OCI-LY1 (cell line): ENCODE results near the gene PAK4.
A peak's percentile ranks its signal among the peaks of the same experiment; 100 is the strongest.

ENCODE experiments used
- H2AFZ ChIP-seq: fragments of 200-600 bp; sonication (generic), shearing (Covaris generic); 2 replicates; pipeline ENCODE4 v1.6.0; 2014; ENCODE audit warnings: antibody characterized with exemption, mild to moderate bottlenecking, low read length
- H3F3A ChIP-seq: fragments of 200-600 bp; sonication (generic), shearing (Covaris generic); 2 replicates; pipeline ENCODE4 v1.6.0; 2014; ENCODE audit warnings: mild to moderate bottlenecking, antibody characterized with exemption, low read length, moderate library complexity; ENCODE audit not compliant: insufficient read depth
- H3K27ac ChIP-seq: fragments of 200-600 bp; sonication (generic); 2 replicates; pipeline ENCODE4 v1.5.1; 2014; ENCODE audit warnings: low read length, mixed run types, mild to moderate bottlenecking, low read depth; ENCODE audit not compliant: poor library complexity, severe bottlenecking
- H3K27me3 ChIP-seq: fragments of 200-600 bp; sonication (generic); 2 replicates; pipeline ENCODE4 v1.6.0; 2014; ENCODE audit warnings: antibody characterized with exemption, mild to moderate bottlenecking, low read length, moderate library complexity; ENCODE audit not compliant: insufficient read depth
- H3K36me3 ChIP-seq: fragments of 200-600 bp; sonication (generic); 2 replicates; pipeline ENCODE4 v1.6.1; 2014; ENCODE audit warnings: mild to moderate bottlenecking, antibody characterized with exemption, low read length, moderate library complexity, mixed read lengths; ENCODE audit not compliant: insufficient read depth
- H3K4me1 ChIP-seq: fragments of 200-600 bp; sonication (generic); 2 replicates; pipeline ENCODE4 v1.5.1; 2014; ENCODE audit warnings: mild to moderate bottlenecking, low read length, moderate library complexity; ENCODE audit not compliant: insufficient read depth, severe bottlenecking
- H3K4me2 ChIP-seq: fragments of 200-600 bp; sonication (generic), shearing (Covaris generic); 2 replicates; pipeline ENCODE4 v1.6.1; 2014; ENCODE audit warnings: low read length
- H3K4me3 ChIP-seq: fragments of 200-600 bp; sonication (generic); 2 replicates; pipeline ENCODE4 v1.5.1; 2014; ENCODE audit warnings: low read length, low read depth, mild to moderate bottlenecking, mixed read lengths; ENCODE audit not compliant: poor library complexity, severe bottlenecking
- H3K79me2 ChIP-seq: fragments of 200-600 bp; shearing (Covaris generic); 2 replicates; pipeline ENCODE4 v1.6.1; 2016; ENCODE audit warnings: mixed run types, low read length, mixed read lengths; ENCODE audit not compliant: insufficient read depth
- H3K9ac ChIP-seq: fragments of 200-600 bp; sonication (generic), shearing (Covaris generic); 2 replicates; pipeline ENCODE4 v1.6.1; 2014; ENCODE audit warnings: mild to moderate bottlenecking, low read length, mixed read lengths
- H3K9me2 ChIP-seq: fragments of 200-600 bp; sonication (generic), shearing (Covaris generic); 2 replicates; pipeline ENCODE4 v1.6.1; 2014; ENCODE audit warnings: low read depth, mild to moderate bottlenecking, low read length, mixed read lengths
- H3K9me3 ChIP-seq: fragments of 200-600 bp; shearing (Covaris generic); 2 replicates; pipeline ENCODE4 v1.6.1; 2014; ENCODE audit warnings: low read length, mixed read lengths
- H4K20me1 ChIP-seq: fragments of 200-600 bp; sonication (generic), shearing (Covaris generic); 2 replicates; pipeline ENCODE4 v1.6.0; 2016; ENCODE audit warnings: mild to moderate bottlenecking, low read length; ENCODE audit not compliant: insufficient read depth
- CTCF ChIP-seq: fragments of 200-600 bp; sonication (generic), shearing (Covaris generic); IDR thresholded peaks from 2 replicates; pipeline ENCODE4 v1.5.1; 2017; ENCODE audit warnings: mild to moderate bottlenecking, antibody characterized with exemption, low read length, moderate library complexity, mixed read lengths
- EZH2 ChIP-seq: fragments of 200-600 bp; sonication (generic), shearing (Covaris generic); IDR thresholded peaks from 2 replicates; pipeline ENCODE4 v1.8.0; 2017; ENCODE audit warnings: borderline replicate concordance, mixed run types, mild to moderate bottlenecking, antibody characterized with exemption, low read length, moderate library complexity, mixed read lengths

The PAK4 gene

GRCh38 chr19:39196860-39197562 lies 71.4 kb downstream of the PAK4 start, which contains the start of gene NCCRP1:
NCCRP1 (plus strand) TSS chr19:39196964; CDS start chr19:39196983, 19 bp downstream.
- Histone ChIP-seq H3K4me1 (no peaks in the 10 kb centered on the region), H3K9me3 (no peaks in the 10 kb centered on the region), H3K4me2 (no peak within 1 kb of the TSS; the same call in 1 of the 2 replicates), H4K20me1 (no peaks in the 10 kb centered on the region), H3K27ac (no peak within 1 kb of the TSS), H3K27me3 (no peaks in the 10 kb centered on the region), H2AFZ (no peak within 1 kb of the TSS), H3K79me2 (no peaks in the 10 kb centered on the region), H3K9me2 (no peaks in the 10 kb centered on the region), H3K36me3 (no peaks in the 10 kb centered on the region), H3K4me3 (no peak within 1 kb of the TSS), H3K9ac (no peak within 1 kb of the TSS), H3F3A (no peaks in the 10 kb centered on the region)
- TF ChIP-seq CTCF (no peak), EZH2 (no peak)

- Histone ChIP-seq H2AFZ (no peak overlapping the region), H3K4me2 (no peak overlapping the region), H3F3A (no peaks in the 10 kb centered on the region), H3K4me1 (no peaks in the 10 kb centered on the region), H3K9ac (no peak overlapping the region), H3K79me2 (no peaks in the 10 kb centered on the region), H4K20me1 (no peaks in the 10 kb centered on the region), H3K9me2 (no peaks in the 10 kb centered on the region), H3K36me3 (no peaks in the 10 kb centered on the region), H3K9me3 (no peaks in the 10 kb centered on the region), H3K4me3 (no peak overlapping the region), H3K27me3 (no peaks in the 10 kb centered on the region), H3K27ac (no peak overlapping the region)
- no peak for TF ChIP-seq EZH2
- peak; percentile 15; the same call in 1 of the 2 replicates for TF ChIP-seq CTCF
These were observed 72.2 kb downstream of the PAK4 start for GRCh38 chr19:39197808-39198207.

GRCh38 chr19:39199025-39199424 lies 73.4 kb downstream of the PAK4 start:
- Histone ChIP-seq H3K4me2 (no peak overlapping the region), H3F3A (no peaks in the 10 kb centered on the region), H2AFZ (no peak overlapping the region), H3K36me3 (no peaks in the 10 kb centered on the region), H3K27ac (no peak overlapping the region), H4K20me1 (no peaks in the 10 kb centered on the region), H3K9me2 (no peaks in the 10 kb centered on the region), H3K9ac (no peak overlapping the region), H3K9me3 (no peaks in the 10 kb centered on the region), H3K4me1 (no peaks in the 10 kb centered on the region), H3K4me3 (no peak overlapping the region), H3K79me2 (no peaks in the 10 kb centered on the region), H3K27me3 (no peaks in the 10 kb centered on the region)
- TF ChIP-seq CTCF: no peak
